CD4-positive, alpha-beta T cell (primary cell): ENCODE measurements around the gene TRERF1. TPM values are rescaled to one million over a fixed set of nuclear protein-coding genes. Genes with fewer than 3 reads are reported as not detected.

Experiments
- ATAC-seq: fragments of 200-7000 bp; cut with Tn5 transposase; one replicate; pipeline ENCODE4 v1.10.0; 2022; ENCODE audit warnings: mild to moderate bottlenecking; ENCODE audit not compliant: poor library complexity
- CTCF ChIA-PET: fragments of 350-600 bp; sonication (Branson Sonifier 250); formaldehyde crosslinking; loops from one replicate; lab custom pipeline; 2021; ENCODE audit warnings: antibody characterized with exemption, inconsistent platforms; lab: Charles Lee
- POLR2A ChIA-PET: fragments of 350-600 bp; sonication (Branson Sonifier 250); formaldehyde crosslinking; loops from one replicate; lab custom pipeline; 2021; ENCODE audit warnings: antibody characterized with exemption, inconsistent platforms; lab: Charles Lee
- DNase-seq, 14 experiments: peaks; one replicate each; pipeline ENCODE4 v3.0.0-alpha.2; 2013 to 2020; ENCODE audit warnings: mixed read lengths in 2 of 14
- H3K27ac ChIP-seq, 2 donors: one replicate each; pipeline versions ENCODE4 v1.5.1 to v1.7.0; 2013; ENCODE audit warnings: low read length in 2 of 2, low read depth in 1 of 2, mild to moderate bottlenecking in 1 of 2
- H3K27me3 ChIP-seq, 2 experiments: 1 replicate in 1 of 2; 2 replicates in 1 of 2; pipeline versions ENCODE4 v1.6.1 to v1.7.0; 2013; ENCODE audit warnings: low read length in 2 of 2, control low read depth in 1 of 2, mild to moderate bottlenecking in 1 of 2, moderate library complexity in 1 of 2; ENCODE audit not compliant: insufficient read depth in 2 of 2, control insufficient read depth in 1 of 2
- H3K36me3 ChIP-seq: one replicate; pipeline ENCODE4 v1.6.1; 2013; ENCODE audit warnings: low read length, control low read depth; ENCODE audit not compliant: insufficient read depth
- H3K4me1 ChIP-seq: one replicate; pipeline ENCODE4 v1.6.1; 2013; ENCODE audit warnings: low read length, control low read depth; ENCODE audit not compliant: insufficient read depth
- H3K4me3 ChIP-seq: one replicate; pipeline ENCODE4 v1.5.1; 2013; ENCODE audit warnings: mild to moderate bottlenecking, low read length, moderate library complexity
- H3K9me3 ChIP-seq, 2 experiments: 1 replicate in 1 of 2; 2 replicates in 1 of 2; pipeline versions ENCODE4 v1.6.1 to v1.7.0; 2013; ENCODE audit warnings: low read length in 2 of 2, mild to moderate bottlenecking in 2 of 2, control low read depth in 1 of 2, moderate library complexity in 1 of 2; ENCODE audit not compliant: control insufficient read depth in 1 of 2, insufficient read depth in 1 of 2
- H3K27ac Mint-ChIP-seq: one replicate; pipeline ENCODE4 v1.8.0; 2020; ENCODE audit warnings: mixed read lengths
- H3K27me3 Mint-ChIP-seq: one replicate; pipeline ENCODE4 v1.8.0; 2021; ENCODE audit warnings: mixed read lengths
- H3K36me3 Mint-ChIP-seq: one replicate; pipeline ENCODE4 v1.8.0; 2021; ENCODE audit warnings: low read depth, mixed read lengths
- H3K4me1 Mint-ChIP-seq: one replicate; pipeline ENCODE4 v1.8.0; 2021; ENCODE audit warnings: low read depth, mixed read lengths
- H3K4me3 Mint-ChIP-seq: one replicate; pipeline ENCODE4 v1.8.0; 2020; ENCODE audit warnings: mild to moderate bottlenecking, mixed read lengths
- H3K9me3 Mint-ChIP-seq: one replicate; pipeline ENCODE4 v1.8.0; 2020; ENCODE audit warnings: mixed read lengths
- intact Hi-C, 2 experiments: fragments of 100-400 bp; cut with DNase I in 1 of 2; cut with micrococcal nuclease in 1 of 2; formaldehyde crosslinking; loops; one replicate each; pipeline versions ENCODE4 v1.15.1 to v1.9.0; 2023 to 2025; cut with DNase I, micrococcal nuclease
- total RNA-seq, 174 experiments: library from RNA in 2 of 174; stranded (reverse) in 2 of 174; gene quantifications; one replicate each; pipeline ENCODE4 v1.2.3 and lab custom pipeline; 2021 to 2026
- TF ChIP-seq, protein P1 (sequence below): fragments of 200-600 bp; IDR thresholded peaks from one replicate; pipeline ENCODE4 v1.8.0; 2022; ENCODE audit warnings: antibody characterized with exemption, mild to moderate bottlenecking

TRERF1 gene
- total RNA-seq, 2 experiments from 2014 or later, result 31.0 to 31.7 TPM

DNA sequence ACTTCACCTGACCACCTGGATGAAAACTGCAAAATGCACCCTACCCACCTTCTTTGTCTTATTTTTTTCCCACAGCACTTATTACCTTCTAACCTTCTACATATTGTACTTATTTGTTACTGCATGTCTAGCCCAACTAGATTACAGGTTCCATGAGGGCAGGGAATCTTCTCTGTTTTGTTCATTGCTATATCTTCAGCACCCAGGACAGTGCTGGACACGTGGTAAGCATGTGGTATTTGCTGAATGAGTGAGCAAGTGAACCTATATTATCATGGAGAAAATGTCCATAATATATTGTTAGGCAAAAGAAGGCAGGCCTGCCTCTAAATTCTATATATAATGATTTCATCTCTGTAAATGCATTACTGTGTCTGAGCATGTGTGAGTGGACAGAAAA, 107.0 kb downstream of the TRERF1 start:
- intact Hi-C loops, result no loop called here
- no peak for ATAC-seq
- H3K27ac Mint-ChIP-seq, result no peak overlapping the region

DNA sequence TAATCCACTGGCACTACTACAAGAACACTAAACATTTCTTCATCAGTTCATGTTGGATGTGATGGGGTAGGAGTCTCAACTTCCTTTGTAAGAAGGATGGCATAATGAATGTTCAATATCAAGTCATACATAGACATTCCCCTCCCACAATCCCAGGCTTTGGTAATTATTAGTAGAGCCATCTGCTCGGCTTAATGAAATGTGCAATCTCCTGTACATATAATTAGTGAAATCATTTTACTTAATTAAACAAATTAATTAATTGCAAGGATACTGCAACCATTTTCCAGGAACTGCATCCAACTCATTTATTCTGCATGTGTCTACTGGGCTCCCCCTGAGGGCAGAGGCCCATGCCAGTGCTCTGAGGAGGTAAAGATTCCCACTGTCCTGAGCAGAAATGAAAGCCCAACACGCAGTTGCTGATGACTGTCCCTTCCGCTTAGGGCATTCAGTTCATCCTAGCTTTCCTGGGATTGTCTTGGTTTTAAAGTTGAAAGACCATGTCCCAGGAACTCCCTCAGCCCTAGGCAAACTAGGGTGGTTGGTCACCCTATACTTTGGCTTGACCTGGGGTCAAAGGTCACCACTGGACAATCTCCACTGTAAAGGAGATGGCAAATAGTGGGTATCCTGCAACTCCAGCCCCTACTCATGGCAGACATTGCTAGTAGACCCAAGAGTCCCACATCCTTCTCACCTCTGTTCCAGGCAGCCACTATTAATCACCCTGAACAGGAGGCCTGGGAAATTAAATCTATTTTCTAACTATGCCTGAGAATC, 109.8 kb downstream of the TRERF1 start:
- TF ChIP-seq, protein P1, sequence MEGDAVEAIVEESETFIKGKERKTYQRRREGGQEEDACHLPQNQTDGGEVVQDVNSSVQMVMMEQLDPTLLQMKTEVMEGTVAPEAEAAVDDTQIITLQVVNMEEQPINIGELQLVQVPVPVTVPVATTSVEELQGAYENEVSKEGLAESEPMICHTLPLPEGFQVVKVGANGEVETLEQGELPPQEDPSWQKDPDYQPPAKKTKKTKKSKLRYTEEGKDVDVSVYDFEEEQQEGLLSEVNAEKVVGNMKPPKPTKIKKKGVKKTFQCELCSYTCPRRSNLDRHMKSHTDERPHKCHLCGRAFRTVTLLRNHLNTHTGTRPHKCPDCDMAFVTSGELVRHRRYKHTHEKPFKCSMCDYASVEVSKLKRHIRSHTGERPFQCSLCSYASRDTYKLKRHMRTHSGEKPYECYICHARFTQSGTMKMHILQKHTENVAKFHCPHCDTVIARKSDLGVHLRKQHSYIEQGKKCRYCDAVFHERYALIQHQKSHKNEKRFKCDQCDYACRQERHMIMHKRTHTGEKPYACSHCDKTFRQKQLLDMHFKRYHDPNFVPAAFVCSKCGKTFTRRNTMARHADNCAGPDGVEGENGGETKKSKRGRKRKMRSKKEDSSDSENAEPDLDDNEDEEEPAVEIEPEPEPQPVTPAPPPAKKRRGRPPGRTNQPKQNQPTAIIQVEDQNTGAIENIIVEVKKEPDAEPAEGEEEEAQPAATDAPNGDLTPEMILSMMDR, result no peak
- Histone ChIP-seq H3K27me3 (no peaks in the 10 kb centered on the region), H3K4me3 (no peak overlapping the region), H3K4me1 (peaks cover 28% of the 10 kb centered on the region), H3K36me3 (no peaks in the 10 kb centered on the region), H3K27ac (no peak overlapping the region), H3K9me3 (no peaks in the 10 kb centered on the region)
- H3K36me3 Mint-ChIP-seq, result peaks cover 19% of the 10 kb centered on the region
- POLR2A ChIA-PET, result no interaction called here
- no peak overlapping the region for H3K27ac Mint-ChIP-seq
- H3K27me3 Mint-ChIP-seq, result no peaks in the 10 kb centered on the region
- no peak overlapping the region for H3K4me3 Mint-ChIP-seq
- DNase-seq (no peak), ATAC-seq (no peak)
- no peaks in the 10 kb centered on the region for H3K9me3 Mint-ChIP-seq
- CTCF ChIA-PET, result no interaction called here
- H3K4me1 Mint-ChIP-seq, result peaks cover 79% of the 10 kb centered on the region
- intact Hi-C loops, result no loop called here

More for the DNA sequence above, 107.0 kb downstream of the TRERF1 start:
- Histone ChIP-seq H3K27me3 (no peaks in the 10 kb centered on the region), H3K9me3 (no peaks in the 10 kb centered on the region), H3K4me1 (peaks cover 22% of the 10 kb centered on the region), H3K4me3 (no peak overlapping the region), H3K36me3 (no peaks in the 10 kb centered on the region), H3K27ac (no peak overlapping the region)
- CTCF ChIA-PET, result interaction anchor here (0.8 to 1.2 kb wide), 2 partner anchors 35 to 43 kb away, joined by 3 read pairs; no protein-coding TSS in a partner anchor
- Mint-ChIP-seq H3K36me3 (peaks cover 39% of the 10 kb centered on the region), H3K27me3 (no peaks in the 10 kb centered on the region), H3K4me3 (no peak overlapping the region), H3K4me1 (peaks cover 61% of the 10 kb centered on the region), H3K9me3 (no peaks in the 10 kb centered on the region)
- POLR2A ChIA-PET, result interaction anchor here (0.5 kb wide), 1 partner anchor 114 kb away, joined by 3 read pairs; no protein-coding TSS in a partner anchor
- TF ChIP-seq, protein P1, result no peak
- no peak for DNase-seq

DNA sequence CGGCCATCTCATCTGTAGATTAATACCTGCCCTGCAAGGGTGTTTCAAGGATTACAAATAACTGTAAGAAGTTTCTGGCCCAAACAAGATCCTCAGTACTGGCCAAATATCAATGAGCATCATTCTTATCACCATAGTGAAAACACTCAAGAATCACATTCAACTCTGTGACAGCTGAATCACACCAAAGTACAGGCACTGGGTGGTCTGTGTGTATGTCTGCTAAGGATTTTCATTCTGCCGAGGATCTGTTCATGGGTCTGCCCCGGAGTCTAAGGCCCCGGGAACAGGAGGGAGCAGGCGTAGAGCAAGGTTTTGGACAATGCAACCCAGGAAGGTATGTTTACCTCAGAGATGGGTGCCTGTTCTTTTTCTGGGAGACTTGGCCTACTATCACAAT, 110.5 kb downstream of the TRERF1 start:
- Mint-ChIP-seq H3K27ac (no peak overlapping the region), H3K4me1 (peaks cover 78% of the 10 kb centered on the region), H3K27me3 (no peaks in the 10 kb centered on the region), H3K4me3 (no peak overlapping the region), H3K9me3 (no peaks in the 10 kb centered on the region), H3K36me3 (peaks cover 18% of the 10 kb centered on the region)
- Histone ChIP-seq H3K4me1 (peaks cover 26% of the 10 kb centered on the region), H3K27me3 (no peaks in the 10 kb centered on the region), H3K36me3 (no peaks in the 10 kb centered on the region), H3K9me3 (no peaks in the 10 kb centered on the region), H3K27ac (no peak overlapping the region), H3K4me3 (no peak overlapping the region)
- ATAC-seq, result no peak
- DNase-seq, result no peak
- TF ChIP-seq, protein P1, result no peak
- CTCF ChIA-PET, result no interaction called here
- POLR2A ChIA-PET, result no interaction called here
- intact Hi-C loops, result no loop called here
